Central memory CD8-positive, alpha-beta T cell (primary cell): Measurements from ENCODE around the gene ABL1.

ENCODE experiments used
- ATAC-seq: fragments of 150-1000 bp; cut with Tn5 transposase; replicated peaks from 2 replicates; pipeline ENCODE4 v1.10.0; 2022; ENCODE audit warnings: mild to moderate bottlenecking, moderate FRiP score, moderate number of reproducible peaks; ENCODE audit not compliant: poor library complexity, severe bottlenecking; ENCODE audit errors: extremely low read depth
- DNase-seq, 2 donors: peaks; one replicate each; pipeline ENCODE4 v3.0.0; 2021; ENCODE audit warnings: low spot score in 2 of 2
- H3K27ac Mint-ChIP-seq: one replicate; pipeline ENCODE4 v1.8.0; 2022; ENCODE audit warnings: low read depth, mild to moderate bottlenecking, moderate library complexity, mixed read lengths
- H3K27me3 Mint-ChIP-seq: one replicate; pipeline ENCODE4 v1.8.0; 2022; ENCODE audit warnings: mixed read lengths
- H3K36me3 Mint-ChIP-seq: one replicate; pipeline ENCODE4 v1.8.0; 2022; ENCODE audit warnings: mild to moderate bottlenecking, moderate library complexity, mixed read lengths; ENCODE audit not compliant: insufficient read depth
- H3K4me1 Mint-ChIP-seq: one replicate; pipeline ENCODE4 v1.8.0; 2022; ENCODE audit warnings: mixed read lengths
- H3K4me3 Mint-ChIP-seq: one replicate; pipeline ENCODE4 v1.8.0; 2022; ENCODE audit warnings: mild to moderate bottlenecking, moderate library complexity, mixed read lengths
- H3K9me3 Mint-ChIP-seq: one replicate; pipeline ENCODE4 v1.8.0; 2022; ENCODE audit warnings: mixed read lengths

ABL1 gene

GRCh38 chr9:130894546-130894945 is 59.5 kb downstream of the ABL1 start:
- Mint-ChIP-seq H3K9me3 (no peaks in the 10 kb centered on the region), H3K27me3 (no peaks in the 10 kb centered on the region), H3K4me1 (no peaks in the 10 kb centered on the region), H3K4me3 (no peak overlapping the region), H3K27ac (no peak overlapping the region), H3K36me3 (peaks cover under 1% of the 10 kb centered on the region)
- no peak for ATAC-seq
- no peak for DNase-seq

DNA sequence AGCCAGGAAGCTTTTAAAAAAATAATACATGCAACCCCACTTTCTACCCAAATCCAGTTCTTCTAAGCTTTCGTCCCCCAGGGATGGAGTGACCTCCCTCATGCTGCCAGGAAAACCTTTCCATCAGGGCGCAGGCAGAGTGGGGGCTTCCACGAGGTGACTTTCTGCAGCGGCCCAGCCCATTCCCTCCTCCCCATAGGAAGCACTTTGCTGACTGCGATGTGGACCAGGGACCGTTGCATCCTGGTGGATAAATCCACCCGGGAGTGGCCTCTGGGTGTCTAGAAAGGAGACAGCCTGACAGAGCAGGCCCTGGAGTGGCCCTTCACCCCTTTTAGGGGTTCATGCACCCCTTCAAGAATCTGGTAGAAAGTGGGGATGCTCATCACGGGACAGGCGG is 60.0 kb downstream of the ABL1 start:
- Mint-ChIP-seq H3K4me1 (no peaks in the 10 kb centered on the region), H3K27ac (no peak overlapping the region)

DNA sequence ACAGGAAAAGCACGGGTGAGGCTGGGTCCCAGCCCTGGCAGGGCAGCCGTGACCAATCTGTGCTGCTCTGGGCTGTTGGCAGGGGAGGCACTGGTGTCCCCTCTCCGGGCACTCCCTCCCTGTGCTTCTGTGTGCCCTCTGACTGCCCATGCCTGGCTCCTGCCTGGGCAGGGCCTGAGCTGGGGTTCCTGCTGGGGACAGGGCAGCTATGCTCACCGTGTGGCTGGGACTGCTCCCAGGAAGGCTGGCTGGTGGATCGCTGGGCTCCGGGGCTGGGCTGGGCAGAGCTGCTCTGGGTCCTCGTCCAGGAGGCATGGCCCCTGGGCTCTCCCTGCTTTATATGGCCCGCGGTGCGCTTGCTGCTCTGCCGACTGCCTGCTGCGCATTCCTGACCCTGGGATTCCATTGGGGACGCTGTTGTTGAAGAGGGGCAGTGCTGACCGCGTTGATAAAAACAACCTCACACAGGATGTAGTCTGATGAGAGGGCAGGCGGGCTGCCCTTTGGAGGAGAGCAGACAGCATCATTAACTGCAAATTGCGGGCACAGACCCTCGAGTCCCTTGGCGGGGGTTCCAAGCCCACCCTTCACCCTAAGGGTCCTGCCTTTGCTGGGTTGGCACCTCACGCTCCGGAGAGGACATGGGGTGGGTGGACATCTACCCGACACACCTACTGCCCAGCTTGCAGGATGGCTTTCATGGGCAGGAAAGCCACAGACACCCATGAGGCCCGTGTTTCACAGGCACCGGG is 60.6 kb downstream of the ABL1 start:
- ATAC-seq (no peak), DNase-seq (no peak)
- Mint-ChIP-seq H3K4me1 (no peaks in the 10 kb centered on the region), H3K27me3 (peaks cover 9% of the 10 kb centered on the region), H3K4me3 (no peak overlapping the region), H3K9me3 (no peaks in the 10 kb centered on the region), H3K27ac (no peak overlapping the region), H3K36me3 (peaks cover 2% of the 10 kb centered on the region)

More for the DNA sequence above, 60.0 kb downstream of the ABL1 start:
- ATAC-seq (no peak), DNase-seq (no peak)
- Mint-ChIP-seq H3K4me3 (no peak overlapping the region), H3K27me3 (peaks cover 2% of the 10 kb centered on the region), H3K36me3 (peaks cover 2% of the 10 kb centered on the region), H3K9me3 (no peaks in the 10 kb centered on the region)

DNA sequence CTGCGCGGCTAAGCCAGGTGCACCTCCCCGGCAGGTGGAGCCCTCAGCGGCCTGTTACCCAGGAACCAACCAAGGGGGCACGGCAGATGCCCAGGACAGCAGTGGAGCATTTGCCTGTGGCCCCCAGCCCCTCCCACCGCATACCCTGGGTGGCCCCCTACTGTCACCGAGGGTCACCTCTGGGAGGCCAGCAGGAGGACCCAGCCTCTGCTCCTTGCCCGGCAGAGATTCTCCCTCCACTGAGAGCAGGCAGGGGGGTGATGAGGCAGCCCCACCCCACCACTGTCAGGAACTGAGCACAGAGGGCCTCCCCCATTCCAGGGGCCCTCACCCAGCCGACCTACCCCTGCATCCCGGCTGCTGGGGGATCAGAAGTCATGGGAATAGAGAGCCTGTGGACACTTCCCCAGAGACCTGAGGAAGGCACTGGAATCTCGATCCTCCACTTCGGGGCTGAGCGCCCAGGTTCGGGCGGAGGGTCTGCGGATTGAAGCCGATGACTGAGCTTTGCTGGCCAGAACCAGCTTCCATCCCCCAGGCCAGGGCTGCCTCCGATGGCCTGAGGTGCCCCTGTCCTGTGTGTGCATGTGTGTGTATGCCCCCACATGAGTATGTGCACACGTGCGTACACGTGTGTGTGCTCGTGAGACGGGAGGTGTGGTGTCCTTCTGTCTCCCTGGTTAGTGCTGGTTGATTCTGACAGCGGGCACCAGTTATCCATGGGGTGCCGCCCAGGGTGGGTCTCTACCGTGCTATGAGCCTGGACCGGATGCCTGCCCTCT is 61.4 kb downstream of the ABL1 start, which contains the start of gene QRFP:
QRFP (minus strand) TSS at position 580 of the 782 bp plus-strand sequence. CDS start 2,974 bp downstream, outside the sequence.
- no peaks in the 10 kb centered on the region for H3K4me1 Mint-ChIP-seq
- no peaks in the 10 kb centered on the region for H3K9me3 Mint-ChIP-seq
- ATAC-seq (no peak), DNase-seq (no peak)
- peaks cover 13% of the 10 kb centered on the region for H3K27me3 Mint-ChIP-seq
- no peak within 1 kb of the TSS for H3K4me3 Mint-ChIP-seq
- H3K36me3 Mint-ChIP-seq: peaks cover 2% of the 10 kb centered on the region
- H3K27ac Mint-ChIP-seq: no peak within 1 kb of the TSS

GRCh38 chr9:130897105-130897751 is 62.2 kb downstream of the ABL1 start:
- no peaks in the 10 kb centered on the region for H3K9me3 Mint-ChIP-seq
- H3K27me3 Mint-ChIP-seq: peaks cover 13% of the 10 kb centered on the region
- DNase-seq: no peak
- H3K27ac Mint-ChIP-seq: no peak overlapping the region
- no peaks in the 10 kb centered on the region for H3K4me1 Mint-ChIP-seq
- peaks cover 2% of the 10 kb centered on the region for H3K36me3 Mint-ChIP-seq
- no peak overlapping the region for H3K4me3 Mint-ChIP-seq
- no peak for ATAC-seq

DNA sequence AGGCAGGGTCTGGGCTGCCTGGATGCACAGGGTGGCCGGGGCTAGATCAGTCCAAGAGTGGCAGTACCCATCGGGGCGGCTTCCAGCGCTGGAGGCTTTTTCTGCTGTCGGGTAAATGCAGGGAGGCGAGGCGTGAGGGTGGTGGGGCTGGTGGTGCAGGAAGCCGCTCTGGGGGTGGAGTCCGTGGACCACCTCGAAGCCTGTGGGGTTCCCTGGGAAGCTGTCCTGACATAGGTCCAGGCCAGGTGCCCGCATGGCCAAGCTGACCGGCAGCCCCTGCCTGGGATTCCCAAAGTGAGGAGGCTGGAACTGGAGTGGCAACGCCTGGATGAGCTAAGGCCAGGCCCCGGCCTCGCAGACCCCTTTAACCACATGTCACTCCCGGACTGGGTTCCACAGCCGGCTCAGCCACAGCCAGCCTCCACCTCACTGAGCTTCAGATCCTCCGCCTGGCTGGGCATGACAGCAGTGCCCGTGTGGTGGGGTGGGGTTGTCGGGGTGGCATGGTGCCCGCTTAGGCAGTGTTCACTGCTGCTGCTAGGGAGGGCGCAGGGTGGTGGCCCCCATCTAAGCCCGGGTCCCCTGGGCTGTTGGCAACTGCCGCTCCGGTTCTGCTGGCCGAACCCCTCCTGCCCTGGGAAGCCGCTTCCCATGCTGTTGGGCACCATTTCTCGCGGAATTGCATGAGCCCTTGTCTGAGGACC is 62.9 kb downstream of the ABL1 start:
- ATAC-seq (no peak), DNase-seq (no peak)
- H3K27me3 Mint-ChIP-seq: peaks cover 13% of the 10 kb centered on the region
- no peaks in the 10 kb centered on the region for H3K9me3 Mint-ChIP-seq
- H3K36me3 Mint-ChIP-seq: peaks cover 2% of the 10 kb centered on the region
- H3K4me1 Mint-ChIP-seq: no peaks in the 10 kb centered on the region
- no peak overlapping the region for H3K27ac Mint-ChIP-seq
- no peak overlapping the region for H3K4me3 Mint-ChIP-seq

- ATAC-seq: no peak
- H3K4me1 Mint-ChIP-seq: no peaks in the 10 kb centered on the region
- H3K27ac Mint-ChIP-seq: no peak overlapping the region
- H3K9me3 Mint-ChIP-seq: no peaks in the 10 kb centered on the region
- no peak for DNase-seq
- H3K36me3 Mint-ChIP-seq: peaks cover 2% of the 10 kb centered on the region
- no peak overlapping the region for H3K4me3 Mint-ChIP-seq
- peaks cover 16% of the 10 kb centered on the region for H3K27me3 Mint-ChIP-seq
These were observed 63.4 kb downstream of the ABL1 start for GRCh38 chr9:130898552-130898852.

- no peak for ATAC-seq
- peaks cover 2% of the 10 kb centered on the region for H3K36me3 Mint-ChIP-seq
- H3K27me3 Mint-ChIP-seq: peaks cover 21% of the 10 kb centered on the region
- DNase-seq: no peak
- no peaks in the 10 kb centered on the region for H3K9me3 Mint-ChIP-seq
- no peak overlapping the region for H3K4me3 Mint-ChIP-seq
- no peak overlapping the region for H3K27ac Mint-ChIP-seq
- H3K4me1 Mint-ChIP-seq: no peaks in the 10 kb centered on the region
These were observed 64.1 kb downstream of the ABL1 start for GRCh38 chr9:130899051-130899748.

- peaks cover 3% of the 10 kb centered on the region for H3K36me3 Mint-ChIP-seq
- ATAC-seq: no peak
- no peak overlapping the region for H3K27ac Mint-ChIP-seq
- H3K9me3 Mint-ChIP-seq: no peaks in the 10 kb centered on the region
- no peak for DNase-seq
- no peak overlapping the region for H3K4me3 Mint-ChIP-seq
- no peaks in the 10 kb centered on the region for H3K4me1 Mint-ChIP-seq
- H3K27me3 Mint-ChIP-seq: peaks cover 34% of the 10 kb centered on the region
These were observed 65.8 kb downstream of the ABL1 start for GRCh38 chr9:130900701-130901497.

GRCh38 chr9:130901498-130902203 is 66.6 kb downstream of the ABL1 start:
- Mint-ChIP-seq H3K27me3 (peaks cover 41% of the 10 kb centered on the region), H3K4me3 (no peak overlapping the region), H3K36me3 (peaks cover 3% of the 10 kb centered on the region), H3K9me3 (no peaks in the 10 kb centered on the region), H3K4me1 (no peaks in the 10 kb centered on the region), H3K27ac (no peak overlapping the region)
- DNase-seq (no peak), ATAC-seq (no peak)
